G401 (cell line): ENCODE results near the gene LDLRAD4. TPM values are rescaled to one million over a fixed set of nuclear protein-coding genes. Genes with fewer than 3 reads are reported as not detected.

Experiments
- DNase-seq: peaks from one replicate; pipeline ENCODE4 v3.0.0-alpha.2; 2015; ENCODE audit warnings: low spot score
- in situ Hi-C: cut with HindIII; loops from 2 replicates; pipeline ENCODE4 v1.10.0; 2016; ENCODE audit warnings: low sequenced_read_pairs, mixed read lengths
- total RNA-seq: library from RNA; depleted of rRNA; stranded (reverse); fragments of >200 nt; shearing (Covaris generic); gene quantifications from 2 replicates; pipeline ENCODE4 v1.2.3, GENCODE V29; 2014

The LDLRAD4 gene
- total RNA-seq, 1 experiment from 2014 or later, result not detected

GRCh38 chr18:13495961-13496360 is 277.4 kb downstream of the LDLRAD4 start:
- no peak for DNase-seq
- in situ Hi-C loops, result no loop called here

GRCh38 chr18:13496691-13497281 is 278.2 kb downstream of the LDLRAD4 start:
- in situ Hi-C loops, result no loop called here
- no peak for DNase-seq

- DNase-seq, result no peak
- in situ Hi-C loops, result no loop called here
Measured at GRCh38 chr18:13499803-13500202, 281.2 kb downstream of the LDLRAD4 start.

GRCh38 chr18:13500227-13500865 is 281.8 kb downstream of the LDLRAD4 start:
- DNase-seq, result no peak
- in situ Hi-C loops, result no loop called here

GRCh38 chr18:13500869-13501542 is 282.4 kb downstream of the LDLRAD4 start:
- in situ Hi-C loops, result no loop called here
- DNase-seq, result peak; percentile 94

GRCh38 chr18:13501543-13501887 is 283.0 kb downstream of the LDLRAD4 start:
- in situ Hi-C loops, result no loop called here
- no peak for DNase-seq

- in situ Hi-C loops, result no loop called here
- DNase-seq, result no peak
Measured at GRCh38 chr18:13501891-13502290, 283.3 kb downstream of the LDLRAD4 start.

- in situ Hi-C loops, result no loop called here
- no peak for DNase-seq
Measured at GRCh38 chr18:13502585-13502984, 284.0 kb downstream of the LDLRAD4 start.

- in situ Hi-C loops, result no loop called here
- DNase-seq, result no peak
Measured at GRCh38 chr18:13503836-13504235, 285.3 kb downstream of the LDLRAD4 start.

- in situ Hi-C loops, result no loop called here
- DNase-seq, result no peak
Measured at GRCh38 chr18:13505780-13506345, 287.3 kb downstream of the LDLRAD4 start.

GRCh38 chr18:13510594-13510993 is 292.0 kb downstream of the LDLRAD4 start:
- DNase-seq, result no peak
- in situ Hi-C loops, result no loop called here

GRCh38 chr18:13511961-13512577 is 293.5 kb downstream of the LDLRAD4 start:
- DNase-seq, result no peak
- in situ Hi-C loops, result no loop called here

GRCh38 chr18:13513021-13513420 is 294.5 kb downstream of the LDLRAD4 start:
- DNase-seq, result no peak
- in situ Hi-C loops, result no loop called here

- in situ Hi-C loops, result no loop called here
- no peak for DNase-seq
Measured at GRCh38 chr18:13513481-13513880, 294.9 kb downstream of the LDLRAD4 start.

- in situ Hi-C loops, result no loop called here
- DNase-seq, result no peak
Measured at GRCh38 chr18:13514558-13514957, 296.0 kb downstream of the LDLRAD4 start.

- no peak for DNase-seq
- in situ Hi-C loops, result no loop called here
Measured at GRCh38 chr18:13516855-13517254, 298.3 kb downstream of the LDLRAD4 start.

- in situ Hi-C loops, result no loop called here
- no peak for DNase-seq
Measured at GRCh38 chr18:13517369-13517768, 298.8 kb downstream of the LDLRAD4 start.

- in situ Hi-C loops, result no loop called here
- DNase-seq, result no peak
Measured at GRCh38 chr18:13518382-13518781, 299.8 kb downstream of the LDLRAD4 start.

GRCh38 chr18:13520306-13520705 is 301.7 kb downstream of the LDLRAD4 start:
- no peak for DNase-seq
- in situ Hi-C loops, result no loop called here

- DNase-seq, result no peak
- in situ Hi-C loops, result no loop called here
Measured at GRCh38 chr18:13520741-13521140, 302.2 kb downstream of the LDLRAD4 start.
